Upper lobe of right lung (tissue), 1 donor: ENCODE measurements around the gene DDX17. TPM values are rescaled to one million over a fixed set of nuclear protein-coding genes. Genes with fewer than 3 reads are reported as not detected.

ENCODE experiments used
- ATAC-seq: fragments of 200-7000 bp; cut with Tn5 transposase; one replicate; pipeline ENCODE4 v1.9.1; 2020; ENCODE audit warnings: mild to moderate bottlenecking, moderate library complexity
- DNase-seq: peaks from one replicate; pipeline ENCODE4 v3.0.0-alpha.2; 2020
- H3K27ac ChIP-seq: fragments of 200-600 bp; one replicate; pipeline ENCODE4 v1.8.0; 2022
- H3K27me3 ChIP-seq: fragments of 200-600 bp; one replicate; pipeline ENCODE4 v1.8.0; 2022; ENCODE audit warnings: mild to moderate bottlenecking
- H3K36me3 ChIP-seq: fragments of 200-600 bp; one replicate; pipeline ENCODE4 v1.8.0; 2022
- H3K4me1 ChIP-seq: fragments of 200-600 bp; one replicate; pipeline ENCODE4 v1.8.0; 2022
- H3K4me3 ChIP-seq: fragments of 200-600 bp; one replicate; pipeline ENCODE4 v1.8.0; 2022; ENCODE audit warnings: mild to moderate bottlenecking
- H3K9me3 ChIP-seq: fragments of 200-600 bp; one replicate; pipeline ENCODE4 v1.8.0; 2022
- CTCF ChIP-seq: fragments of 200-600 bp; IDR thresholded peaks from one replicate; pipeline ENCODE4 v1.8.0; 2022; ENCODE audit warnings: antibody characterized with exemption
- intact Hi-C: fragments of 100-400 bp; cut with DNase I; formaldehyde crosslinking; loops from one replicate; pipeline ENCODE4 v1.11.0; 2022
- total RNA-seq: library from RNA; stranded (reverse); fragmentation: NEBNext Ultra II Directional; extraction: Animal tissue kit (Norgen Biotek cat#: 25700); gene quantifications from one replicate; pipeline ENCODE4 v1.2.1, GENCODE V29; 2021
- donor health status: DM: no; HTN: yes; CAD: no; lungs with severe emphysema.

DDX17 gene
- total RNA-seq, 1 donor from 2014 or later = 480 TPM

- H3K9me3 ChIP-seq = no peaks in the 10 kb centered on the region
- H3K4me1 ChIP-seq = peaks cover 6% of the 10 kb centered on the region
- H3K27ac ChIP-seq = no peak overlapping the region
- intact Hi-C loops = no loop called here
- H3K27me3 ChIP-seq = peaks cover 20% of the 10 kb centered on the region
- ATAC-seq = no peak
- peak; percentile 5 for TF ChIP-seq CTCF
- no peaks in the 10 kb centered on the region for H3K36me3 ChIP-seq
- H3K4me3 ChIP-seq = peak overlapping the region; percentile 63
- DNase-seq = peak; percentile 64
Observed at GRCh38 chr22:38468443-38469305, 37.4 kb downstream of the DDX17 start.

- no peaks in the 10 kb centered on the region for H3K9me3 ChIP-seq
- peak within 1 kb of the TSS; percentile 63 for H3K4me3 ChIP-seq
- H3K4me1 ChIP-seq = peaks cover 6% of the 10 kb centered on the region
- H3K36me3 ChIP-seq = no peaks in the 10 kb centered on the region
- peaks cover 27% of the 10 kb centered on the region for H3K27me3 ChIP-seq
- no peak for TF ChIP-seq CTCF
- DNase-seq (peak; percentile 86), ATAC-seq (peak; percentile 91)
- intact Hi-C loops = no loop called here
- H3K27ac ChIP-seq = no peak within 1 kb of the TSS
Observed at GRCh38 chr22:38467904-38468442, 38.1 kb downstream of the DDX17 start, which contains the start of gene KDELR3. Gene KDELR3, plus strand, starts transcription at chr22:38468096. Its CDS starts 138 bp downstream, at chr22:38468234.

GRCh38 chr22:38467438-38467903 lies 38.6 kb downstream of the DDX17 start:
- TF ChIP-seq CTCF = no peak
- intact Hi-C loops = no loop called here
- no peak overlapping the region for H3K27ac ChIP-seq

GRCh38 chr22:38465673-38466490 lies 40.2 kb downstream of the DDX17 start:
- no peaks in the 10 kb centered on the region for H3K9me3 ChIP-seq
- peaks cover 12% of the 10 kb centered on the region for H3K4me1 ChIP-seq
- ATAC-seq (no peak), DNase-seq (peak; percentile 41)
- H3K27me3 ChIP-seq = peaks cover 41% of the 10 kb centered on the region
- intact Hi-C loops = no loop called here
- H3K36me3 ChIP-seq = no peaks in the 10 kb centered on the region
- no peak for TF ChIP-seq CTCF
- no peak overlapping the region for H3K4me3 ChIP-seq
- H3K27ac ChIP-seq = no peak overlapping the region

More at GRCh38 chr22:38467438-38467903, 38.6 kb downstream of the DDX17 start:
- peak overlapping the region; percentile 63 for H3K4me3 ChIP-seq
- peaks cover 32% of the 10 kb centered on the region for H3K27me3 ChIP-seq
- DNase-seq (peak; percentile 69), ATAC-seq (peak; percentile 20)
- no peaks in the 10 kb centered on the region for H3K9me3 ChIP-seq
- H3K4me1 ChIP-seq = peaks cover 6% of the 10 kb centered on the region
- no peaks in the 10 kb centered on the region for H3K36me3 ChIP-seq

- ATAC-seq = no peak
- H3K36me3 ChIP-seq = no peaks in the 10 kb centered on the region
- H3K9me3 ChIP-seq = no peaks in the 10 kb centered on the region
- peak; percentile 52 for DNase-seq
- H3K27ac ChIP-seq = no peak overlapping the region
- no peak overlapping the region for H3K4me3 ChIP-seq
- peaks cover 12% of the 10 kb centered on the region for H3K4me1 ChIP-seq
- intact Hi-C loops = no loop called here
- TF ChIP-seq CTCF = no peak
- H3K27me3 ChIP-seq = peaks cover 46% of the 10 kb centered on the region
Observed at GRCh38 chr22:38464992-38465672, 41.0 kb downstream of the DDX17 start.
